Skeletal muscle satellite cell (primary cell): ENCODE results near the gene POLR2B. TPM values are rescaled to one million over a fixed set of nuclear protein-coding genes. Genes with fewer than 3 reads are reported as not detected.
A peak's percentile ranks its signal among the peaks of the same experiment; 100 is the strongest.
"Not testable (repeated sequence)": the region's sequence is repeated elsewhere in the genome, so short reads cannot be mapped to it uniquely, and the experiment has no call there.

Source experiments
- H3K27me3 ChIP-seq: 2 replicates; pipeline ENCODE4 v1.7.0; 2013; ENCODE audit warnings: low read length; ENCODE audit not compliant: control insufficient read depth, insufficient read depth
- H3K36me3 ChIP-seq: 2 replicates; pipeline ENCODE4 v1.7.0; 2013; ENCODE audit warnings: mild to moderate bottlenecking, control low read depth, low read length; ENCODE audit not compliant: insufficient read depth
- H3K4me1 ChIP-seq: 2 replicates; pipeline ENCODE4 v1.7.0; 2013; ENCODE audit warnings: low read length; ENCODE audit not compliant: control insufficient read depth, insufficient read depth
- H3K4me2 ChIP-seq: 2 replicates; pipeline ENCODE4 v1.7.0; 2013; ENCODE audit warnings: mild to moderate bottlenecking, low read length
- H3K4me3 ChIP-seq: 2 replicates; pipeline ENCODE4 v1.7.0; 2013; ENCODE audit warnings: low read length
- H3K9ac ChIP-seq: 2 replicates; pipeline ENCODE4 v1.7.0; 2013; ENCODE audit warnings: mild to moderate bottlenecking, low read depth, low read length, moderate library complexity
- H3K9me3 ChIP-seq: replicated peaks from 2 replicates; pipeline ENCODE4 v1.7.0; 2013; ENCODE audit warnings: mild to moderate bottlenecking, control low read depth, low read length
- total RNA-seq: library from RNA; depleted of rRNA; stranded (reverse); fragments of >200 nt; gene quantifications from 2 replicates; pipeline ENCODE4 v1.2.3, GENCODE V29; 2012; rRNA removed

POLR2B gene
- total RNA-seq: 91.1 and 101 TPM in 2 replicates

- Histone ChIP-seq H3K4me3 (peak within 1 kb of the TSS; percentile 98), H3K9ac (peak within 1 kb of the TSS; percentile 95), H3K4me1 (peaks cover 16% of the 10 kb centered on the region), H3K27me3 (no peaks in the 10 kb centered on the region), H3K4me2 (peak within 1 kb of the TSS; percentile 100), H3K36me3 (peaks cover 5% of the 10 kb centered on the region), H3K9me3 (no peaks in the 10 kb centered on the region)
These were observed at the start of gene POLR2B for GRCh38 chr4:56978750-56979303. TSS of gene POLR2B (plus strand) at chr4:56978896. CDS start at chr4:56978986, 90 bp downstream.

DNA sequence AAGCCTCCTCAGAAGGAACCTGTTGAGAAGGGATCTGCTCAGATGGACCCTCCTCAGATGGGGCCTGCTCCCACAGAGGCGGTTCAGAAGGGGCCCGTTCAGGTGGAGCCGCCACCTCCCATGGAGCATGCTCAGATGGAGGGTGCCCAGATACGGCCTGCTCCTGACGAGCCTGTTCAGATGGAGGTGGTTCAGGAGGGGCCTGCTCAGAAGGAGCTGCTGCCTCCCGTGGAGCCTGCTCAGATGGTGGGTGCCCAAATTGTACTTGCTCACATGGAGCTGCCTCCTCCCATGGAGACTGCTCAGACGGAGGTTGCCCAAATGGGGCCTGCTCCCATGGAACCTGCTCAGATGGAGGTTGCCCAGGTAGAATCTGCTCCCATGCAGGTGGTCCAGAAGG lies 48.1 kb upstream of the POLR2B start:
- H3K36me3 ChIP-seq: peaks cover 35% of the 10 kb centered on the region
- H3K9me3 ChIP-seq: no peaks in the 10 kb centered on the region
- no peaks in the 10 kb centered on the region for H3K4me1 ChIP-seq
- H3K9ac ChIP-seq: no peak overlapping the region
- H3K4me3 ChIP-seq: no peak overlapping the region
- no peak overlapping the region for H3K4me2 ChIP-seq
- H3K27me3 ChIP-seq: no peaks in the 10 kb centered on the region

- Histone ChIP-seq H3K9me3 (no peaks in the 10 kb centered on the region), H3K27me3 (no peaks in the 10 kb centered on the region), H3K4me1 (peaks cover 4% of the 10 kb centered on the region), H3K36me3 (peaks cover 31% of the 10 kb centered on the region), H3K9ac (no peak overlapping the region), H3K4me2 (no peak overlapping the region), H3K4me3 (no peak overlapping the region)
These were observed 46.8 kb upstream of the POLR2B start for GRCh38 chr4:56931924-56932323.

DNA sequence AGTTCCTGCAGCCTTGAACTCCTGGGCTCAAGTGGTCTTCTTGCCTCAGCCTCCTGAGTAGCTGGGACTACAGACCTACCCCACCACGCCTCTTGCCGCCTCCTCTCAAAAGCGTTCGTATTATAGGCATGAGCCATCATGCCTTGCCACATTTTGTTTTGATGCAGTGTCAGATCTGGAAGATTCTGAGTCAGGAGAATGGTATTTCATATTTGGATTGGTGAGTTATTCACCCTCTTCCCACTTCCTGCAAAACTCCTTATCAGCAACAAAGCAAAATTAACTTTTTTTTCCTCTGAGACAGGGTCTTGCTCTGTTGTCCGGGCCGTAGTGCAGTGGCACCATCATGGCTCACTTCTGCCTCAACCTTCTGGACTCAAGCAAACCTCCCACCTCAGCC lies 41.4 kb upstream of the POLR2B start:
- Histone ChIP-seq H3K4me2 (peak overlapping the region; percentile 50), H3K36me3 (peaks cover 22% of the 10 kb centered on the region), H3K9ac (no peak overlapping the region), H3K9me3 (no peaks in the 10 kb centered on the region), H3K4me1 (peaks cover 14% of the 10 kb centered on the region), H3K4me3 (peak overlapping the region; percentile 11), H3K27me3 (no peaks in the 10 kb centered on the region)

DNA sequence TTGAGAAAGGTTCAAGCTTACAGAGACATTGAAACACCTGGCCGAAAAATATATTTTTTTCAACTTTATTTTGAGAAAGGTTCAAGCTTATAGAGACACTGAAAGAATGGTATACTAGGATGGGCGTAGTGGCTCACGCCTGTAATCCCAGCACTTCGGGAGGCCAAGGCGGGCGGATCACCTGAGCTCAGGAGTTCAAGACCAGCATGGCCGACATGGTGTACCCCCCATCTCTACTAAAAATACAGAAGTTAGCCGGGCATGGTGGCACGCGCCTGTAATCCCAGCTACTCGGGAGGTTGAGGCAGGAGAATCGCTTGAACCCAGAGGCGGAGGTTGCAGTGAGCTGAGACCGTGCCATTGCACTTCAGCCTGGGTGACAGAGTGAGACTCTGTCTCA lies 38.9 kb upstream of the POLR2B start:
- not testable (repeated sequence) for H3K27me3 ChIP-seq

GRCh38 chr4:56940403-56940802 lies 38.3 kb upstream of the POLR2B start:
- Histone ChIP-seq H3K9me3 (no peaks in the 10 kb centered on the region), H3K36me3 (peaks cover 22% of the 10 kb centered on the region), H3K4me1 (peaks cover 14% of the 10 kb centered on the region), H3K4me2 (no peak overlapping the region), H3K27me3 (no peaks in the 10 kb centered on the region), H3K9ac (no peak overlapping the region), H3K4me3 (no peak overlapping the region)

More for the DNA sequence above, 38.9 kb upstream of the POLR2B start:
- H3K9ac ChIP-seq, H3K4me2 ChIP-seq, H3K4me3 ChIP-seq, H3K9me3 ChIP-seq: not testable (repeated sequence)
- H3K4me1 ChIP-seq: peaks cover 14% of the 10 kb centered on the region
- peaks cover 22% of the 10 kb centered on the region for H3K36me3 ChIP-seq

- no peak overlapping the region for H3K4me3 ChIP-seq
- H3K36me3 ChIP-seq: peaks cover 22% of the 10 kb centered on the region
- H3K27me3 ChIP-seq: no peaks in the 10 kb centered on the region
- peaks cover 14% of the 10 kb centered on the region for H3K4me1 ChIP-seq
- H3K9ac ChIP-seq: no peak overlapping the region
- H3K9me3 ChIP-seq: no peaks in the 10 kb centered on the region
- H3K4me2 ChIP-seq: no peak overlapping the region
These were observed 37.7 kb upstream of the POLR2B start for GRCh38 chr4:56940971-56941370.

GRCh38 chr4:56941403-56941802 lies 37.3 kb upstream of the POLR2B start:
- Histone ChIP-seq H3K9ac (no peak overlapping the region), H3K9me3 (no peaks in the 10 kb centered on the region), H3K36me3 (peaks cover 22% of the 10 kb centered on the region), H3K4me3 (no peak overlapping the region), H3K4me1 (peaks cover 14% of the 10 kb centered on the region), H3K27me3 (no peaks in the 10 kb centered on the region), H3K4me2 (no peak overlapping the region)

- Histone ChIP-seq H3K4me2 (no peak overlapping the region), H3K4me3 (no peak overlapping the region), H3K4me1 (peaks cover 12% of the 10 kb centered on the region), H3K9ac (no peak overlapping the region), H3K27me3 (no peaks in the 10 kb centered on the region), H3K9me3 (no peaks in the 10 kb centered on the region), H3K36me3 (no peaks in the 10 kb centered on the region)
These were observed 24.8 kb upstream of the POLR2B start for GRCh38 chr4:56953680-56954520.

- Histone ChIP-seq H3K4me3 (peak overlapping the region; percentile 15), H3K9ac (peak overlapping the region; percentile 35), H3K27me3 (no peaks in the 10 kb centered on the region), H3K9me3 (no peaks in the 10 kb centered on the region), H3K36me3 (no peaks in the 10 kb centered on the region), H3K4me1 (peaks cover 18% of the 10 kb centered on the region), H3K4me2 (peak overlapping the region; percentile 65)
These were observed 20.6 kb upstream of the POLR2B start for GRCh38 chr4:56958111-56958517.

GRCh38 chr4:56959100-56959499 lies 19.6 kb upstream of the POLR2B start:
- peaks cover 5% of the 10 kb centered on the region for H3K36me3 ChIP-seq

More at GRCh38 chr4:56959100-56959499, 19.6 kb upstream of the POLR2B start:
- Histone ChIP-seq H3K9ac (peak overlapping the region; percentile 35), H3K27me3 (no peaks in the 10 kb centered on the region), H3K4me1 (peaks cover 18% of the 10 kb centered on the region), H3K4me2 (peak overlapping the region; percentile 65), H3K4me3 (no peak overlapping the region), H3K9me3 (no peaks in the 10 kb centered on the region)
